Measurements from ENCODE around the gene KRTAP9-4. TPM values are rescaled to one million over a fixed set of nuclear protein-coding genes. Genes with fewer than 3 reads are reported as not detected.

Gene KRTAP9-4
- total RNA-seq, 1 donor from 2014 or later = not detected

- no peak for ATAC-seq (ENCODE audit: low read depth)
- no peaks in the 10 kb centered on the region for H3K36me3 Mint-ChIP-seq (ENCODE audit: low read depth)
- ChIA-PET POLR2A (no interaction called here), CTCF (no interaction called here)
- no peak overlapping the region for H3K4me3 Mint-ChIP-seq
- TF ChIP-seq, protein P1, sequence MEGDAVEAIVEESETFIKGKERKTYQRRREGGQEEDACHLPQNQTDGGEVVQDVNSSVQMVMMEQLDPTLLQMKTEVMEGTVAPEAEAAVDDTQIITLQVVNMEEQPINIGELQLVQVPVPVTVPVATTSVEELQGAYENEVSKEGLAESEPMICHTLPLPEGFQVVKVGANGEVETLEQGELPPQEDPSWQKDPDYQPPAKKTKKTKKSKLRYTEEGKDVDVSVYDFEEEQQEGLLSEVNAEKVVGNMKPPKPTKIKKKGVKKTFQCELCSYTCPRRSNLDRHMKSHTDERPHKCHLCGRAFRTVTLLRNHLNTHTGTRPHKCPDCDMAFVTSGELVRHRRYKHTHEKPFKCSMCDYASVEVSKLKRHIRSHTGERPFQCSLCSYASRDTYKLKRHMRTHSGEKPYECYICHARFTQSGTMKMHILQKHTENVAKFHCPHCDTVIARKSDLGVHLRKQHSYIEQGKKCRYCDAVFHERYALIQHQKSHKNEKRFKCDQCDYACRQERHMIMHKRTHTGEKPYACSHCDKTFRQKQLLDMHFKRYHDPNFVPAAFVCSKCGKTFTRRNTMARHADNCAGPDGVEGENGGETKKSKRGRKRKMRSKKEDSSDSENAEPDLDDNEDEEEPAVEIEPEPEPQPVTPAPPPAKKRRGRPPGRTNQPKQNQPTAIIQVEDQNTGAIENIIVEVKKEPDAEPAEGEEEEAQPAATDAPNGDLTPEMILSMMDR (IDR thresholded peaks at IDR 0.05) = no peak
- no peaks in the 10 kb centered on the region for H3K9me3 Mint-ChIP-seq
- no peak overlapping the region for H3K27ac Mint-ChIP-seq
- H3K4me1 Mint-ChIP-seq = no peaks in the 10 kb centered on the region
- no peak for DNase-seq
- H3K27me3 Mint-ChIP-seq = peaks cover 29% of the 10 kb centered on the region
- intact Hi-C loops (cut with micrococcal nuclease) = no loop called here
Measured at GRCh38 chr17:41278176-41278955, 28.9 kb downstream of the KRTAP9-4 start.

DNA sequence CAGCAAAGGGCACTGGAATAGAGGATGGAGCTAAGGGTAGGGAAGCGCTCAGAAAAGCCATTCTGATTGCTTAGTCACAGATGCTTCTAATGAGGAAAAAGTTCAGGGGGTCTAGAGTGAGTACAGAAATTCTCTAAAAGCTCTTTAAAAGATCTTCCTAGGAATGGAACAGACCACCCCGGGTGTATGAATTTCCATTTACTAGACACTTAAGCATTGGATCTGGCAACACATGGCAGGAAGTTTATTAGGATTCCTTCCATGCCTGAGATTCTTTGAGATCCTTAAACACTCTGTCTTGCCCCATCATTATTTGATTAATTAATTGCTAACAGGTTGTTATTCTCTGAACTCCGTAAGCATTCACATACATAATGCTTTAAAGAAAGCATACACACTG is 34.6 kb downstream of the KRTAP9-4 start:
- CTCF ChIA-PET = no interaction called here
- Mint-ChIP-seq H3K27me3 (peaks cover 16% of the 10 kb centered on the region), H3K4me1 (no peaks in the 10 kb centered on the region), H3K36me3 (ENCODE audit: low read depth) (no peaks in the 10 kb centered on the region), H3K9me3 (no peaks in the 10 kb centered on the region), H3K27ac (no peak overlapping the region), H3K4me3 (no peak overlapping the region)
- POLR2A ChIA-PET = no interaction called here
- TF ChIP-seq, protein P1 (IDR thresholded peaks at IDR 0.05) = no peak
- ATAC-seq (ENCODE audit: low read depth) (no peak), DNase-seq (no peak)
- intact Hi-C loops (cut with micrococcal nuclease) = no loop called here

- POLR2A ChIA-PET = no interaction called here
- H3K27ac Mint-ChIP-seq = no peak overlapping the region
Measured at GRCh38 chr17:41284546-41284945, 35.1 kb downstream of the KRTAP9-4 start.

GRCh38 chr17:41287050-41287449 is 37.6 kb downstream of the KRTAP9-4 start:
- ChIA-PET POLR2A (no interaction called here), CTCF (no interaction called here)
- Mint-ChIP-seq H3K27me3 (peaks cover 15% of the 10 kb centered on the region), H3K27ac (no peak overlapping the region), H3K36me3 (ENCODE audit: low read depth) (no peaks in the 10 kb centered on the region), H3K9me3 (no peaks in the 10 kb centered on the region), H3K4me1 (no peaks in the 10 kb centered on the region), H3K4me3 (no peak overlapping the region)
- no peak for DNase-seq
- intact Hi-C loops (cut with micrococcal nuclease) = no loop called here
- no peak for ATAC-seq (ENCODE audit: low read depth)
- TF ChIP-seq, protein P1 (IDR thresholded peaks at IDR 0.05) = no peak

More at GRCh38 chr17:41284546-41284945, 35.1 kb downstream of the KRTAP9-4 start:
- ATAC-seq (ENCODE audit: low read depth) (no peak), DNase-seq (no peak)
- Mint-ChIP-seq H3K36me3 (ENCODE audit: low read depth) (no peaks in the 10 kb centered on the region), H3K4me3 (no peak overlapping the region), H3K4me1 (no peaks in the 10 kb centered on the region), H3K9me3 (no peaks in the 10 kb centered on the region), H3K27me3 (peaks cover 16% of the 10 kb centered on the region)
- intact Hi-C loops (cut with micrococcal nuclease) = no loop called here
- CTCF ChIA-PET = no interaction called here
- TF ChIP-seq, protein P1 (IDR thresholded peaks at IDR 0.05) = no peak

DNA sequence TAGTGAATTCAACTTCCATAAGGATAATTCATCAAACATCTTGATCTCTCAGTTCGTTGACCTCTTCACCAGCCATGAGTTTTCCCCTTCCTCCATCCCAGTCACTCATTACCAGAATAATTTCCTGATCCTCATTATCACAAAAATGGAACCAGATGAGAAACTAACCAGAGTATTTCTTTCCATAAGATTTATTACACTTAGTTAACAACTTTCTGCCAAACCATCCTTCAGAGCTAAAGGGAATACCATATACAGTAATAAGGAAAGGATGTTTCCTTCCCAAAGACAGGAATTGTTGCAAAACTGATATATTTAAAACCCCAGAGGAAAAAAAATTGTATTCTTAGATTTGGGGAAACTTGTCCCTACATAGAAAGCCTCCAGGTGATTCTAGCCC is 44.5 kb downstream of the KRTAP9-4 start:
- Mint-ChIP-seq H3K4me1 (no peaks in the 10 kb centered on the region), H3K9me3 (no peaks in the 10 kb centered on the region), H3K4me3 (no peak overlapping the region), H3K27me3 (peaks cover 17% of the 10 kb centered on the region), H3K36me3 (ENCODE audit: low read depth) (no peaks in the 10 kb centered on the region), H3K27ac (no peak overlapping the region)
- no peak for DNase-seq
- CTCF ChIA-PET = no interaction called here
- POLR2A ChIA-PET = no interaction called here
- no peak for ATAC-seq (ENCODE audit: low read depth)
- TF ChIP-seq, protein P1 (IDR thresholded peaks at IDR 0.05) = no peak
- intact Hi-C loops (cut with micrococcal nuclease) = no loop called here

Measured in activated B cell treated with CpG ODN at 0.5 μM for 24 hours (primary cell).